H9 (cell line): ENCODE results near the gene STEAP2. TPM values are rescaled to one million over a fixed set of nuclear protein-coding genes. Genes with fewer than 3 reads are reported as not detected.

Experiments used
- DNase-seq: peaks from one replicate; pipeline ENCODE4 v3.0.0-alpha.2; 2017
- H2AFZ ChIP-seq: one replicate; pipeline ENCODE4 v1.6.1; 2013; ENCODE audit warnings: mild to moderate bottlenecking, low read length, control low read depth, moderate library complexity
- H2AK5ac ChIP-seq: 2 replicates; pipeline ENCODE4 v1.6.1; 2013; ENCODE audit warnings: low read length, control low read depth, mixed read lengths; ENCODE audit not compliant: insufficient read length
- H2BK120ac ChIP-seq: one replicate; pipeline ENCODE4 v1.6.1; 2013; ENCODE audit warnings: low read depth, mild to moderate bottlenecking, low read length, control low read depth, inconsistent platforms; ENCODE audit not compliant: poor library complexity, severe bottlenecking
- H2BK12ac ChIP-seq: 2 replicates; pipeline ENCODE4 v1.6.1; 2013; ENCODE audit warnings: low read length, control low read depth, mixed read lengths, low read depth; ENCODE audit not compliant: insufficient read length
- H2BK15ac ChIP-seq: 2 replicates; pipeline ENCODE4 v1.6.1; 2013; ENCODE audit warnings: low read depth, low read length, control low read depth
- H2BK20ac ChIP-seq: one replicate; pipeline ENCODE4 v1.6.1; 2013; ENCODE audit warnings: low read depth, mild to moderate bottlenecking, low read length, control low read depth, inconsistent platforms; ENCODE audit not compliant: poor library complexity, severe bottlenecking
- H2BK5ac ChIP-seq: 2 replicates; pipeline ENCODE4 v1.6.1; 2013; ENCODE audit warnings: low read length, control low read depth, mixed read lengths; ENCODE audit not compliant: insufficient read length
- H3K14ac ChIP-seq: 2 replicates; pipeline ENCODE4 v1.6.1; 2013; ENCODE audit warnings: low read length, control low read depth; ENCODE audit not compliant: insufficient read depth
- H3K18ac ChIP-seq: 2 replicates; pipeline ENCODE4 v1.6.1; 2013; ENCODE audit warnings: low read depth, mild to moderate bottlenecking, mixed read lengths, low read length, control low read depth; ENCODE audit not compliant: insufficient read length
- H3K23ac ChIP-seq: 2 replicates; pipeline ENCODE4 v1.6.1; 2013; ENCODE audit warnings: low read length, control low read depth, mixed read lengths, low read depth; ENCODE audit not compliant: insufficient read length
- H3K23me2 ChIP-seq: 2 replicates; pipeline ENCODE4 v1.6.1; 2013; ENCODE audit warnings: low read depth, mild to moderate bottlenecking, mixed read lengths, low read length, control low read depth; ENCODE audit not compliant: insufficient read length, poor library complexity, severe bottlenecking
- H3K27ac ChIP-seq: 2 replicates; pipeline ENCODE4 v1.5.1; 2013; ENCODE audit warnings: low read length, control low read depth, mixed read lengths, low read depth; ENCODE audit not compliant: insufficient read length
- H3K27me3 ChIP-seq: 2 replicates; pipeline ENCODE4 v1.6.1; 2013; ENCODE audit warnings: low read length, control low read depth, inconsistent platforms; ENCODE audit not compliant: insufficient read depth
- H3K4ac ChIP-seq: 2 replicates; pipeline ENCODE4 v1.6.1; 2013; ENCODE audit warnings: low read depth, mild to moderate bottlenecking, control low read depth, inconsistent platforms, low read length, moderate library complexity
- H3K4me1 ChIP-seq: 2 replicates; pipeline ENCODE4 v1.6.1; 2013; ENCODE audit warnings: low read length, control low read depth, inconsistent platforms; ENCODE audit not compliant: insufficient read depth
- H3K4me2 ChIP-seq: 2 replicates; pipeline ENCODE4 v1.6.1; 2013; ENCODE audit warnings: low read length, control low read depth, mixed read lengths; ENCODE audit not compliant: insufficient read length, insufficient read depth
- H3K56ac ChIP-seq: 2 replicates; pipeline ENCODE4 v1.6.1; 2013; ENCODE audit warnings: low read depth, mild to moderate bottlenecking, mixed read lengths, low read length, control low read depth; ENCODE audit not compliant: insufficient read length
- H3K79me1 ChIP-seq: 2 replicates; pipeline ENCODE4 v1.6.1; 2013; ENCODE audit warnings: low read depth, mild to moderate bottlenecking, moderate library complexity, low read length, control low read depth, inconsistent platforms; ENCODE audit not compliant: insufficient read depth, poor library complexity, severe bottlenecking
- H3K79me2 ChIP-seq: 2 replicates; pipeline ENCODE4 v1.6.1; 2013; ENCODE audit warnings: low read length, control low read depth, inconsistent platforms; ENCODE audit not compliant: insufficient read depth
- H3K9ac ChIP-seq: 2 replicates; pipeline ENCODE4 v1.6.1; 2013; ENCODE audit warnings: low read length, control low read depth, mixed read lengths; ENCODE audit not compliant: insufficient read length; ENCODE audit errors: extremely low read depth
- H3K9me3 ChIP-seq: one replicate; pipeline ENCODE4 v1.6.1; 2013; ENCODE audit warnings: low read depth, low read length, inconsistent platforms; ENCODE audit not compliant: control insufficient read depth
- H3T11ph ChIP-seq: one replicate; pipeline ENCODE4 v1.6.1; 2013; ENCODE audit warnings: mild to moderate bottlenecking, low read length, control low read depth, inconsistent platforms
- H4K20me1 ChIP-seq: one replicate; pipeline ENCODE4 v1.6.1; 2013; ENCODE audit not compliant: control insufficient read depth, insufficient read length, insufficient read depth
- H4K5ac ChIP-seq: 2 replicates; pipeline ENCODE4 v1.6.1; 2013; ENCODE audit warnings: low read depth, mild to moderate bottlenecking, mixed read lengths, low read length, control low read depth; ENCODE audit not compliant: insufficient read length
- H4K8ac ChIP-seq: replicated peaks from 2 replicates; pipeline ENCODE4 v1.6.1; 2013; ENCODE audit warnings: low read length, control low read depth, mixed read lengths, low read depth; ENCODE audit not compliant: insufficient read length
- H4K91ac ChIP-seq: 2 replicates; pipeline ENCODE4 v1.6.1; 2013; ENCODE audit warnings: low read depth, mild to moderate bottlenecking, moderate library complexity, mixed read lengths, low read length, control low read depth; ENCODE audit not compliant: insufficient read length
- H3K27ac Mint-ChIP-seq, 3 experiments: 2 replicates in 2 of 3; 3 replicates in 1 of 3; pipeline ENCODE4 v1.8.0; 2020 to 2021; ENCODE audit warnings: mixed read lengths in 3 of 3, mild to moderate bottlenecking in 1 of 3, moderate library complexity in 1 of 3
- H3K27me3 Mint-ChIP-seq: 2 replicates; pipeline ENCODE4 v1.8.0; 2021; ENCODE audit warnings: low read depth, mild to moderate bottlenecking, moderate library complexity, mixed read lengths
- H3K36me3 Mint-ChIP-seq, 3 experiments: 2 replicates in 2 of 3; 3 replicates in 1 of 3; pipeline ENCODE4 v1.8.0; 2020 to 2021; ENCODE audit warnings: low read depth in 3 of 3, mixed read lengths in 3 of 3; ENCODE audit not compliant: insufficient read depth in 1 of 3
- H3K4me1 Mint-ChIP-seq, 2 experiments: 2 replicates each; pipeline ENCODE4 v1.8.0; 2020; ENCODE audit warnings: mixed read lengths in 2 of 2
- H3K4me3 Mint-ChIP-seq, 2 experiments: 2 replicates in 1 of 2; 3 replicates in 1 of 2; pipeline ENCODE4 v1.8.0; 2020 to 2021; ENCODE audit warnings: mild to moderate bottlenecking in 2 of 2, mixed read lengths in 2 of 2, moderate library complexity in 1 of 2
- H3K9me3 Mint-ChIP-seq, 2 experiments: 2 replicates in 1 of 2; 3 replicates in 1 of 2; pipeline ENCODE4 v1.8.0; 2020; ENCODE audit warnings: mild to moderate bottlenecking in 2 of 2, mixed read lengths in 2 of 2, moderate library complexity in 1 of 2
- CTCF ChIP-seq: fragments of 200-600 bp; sonication (generic); conservative IDR thresholded peaks from 3 replicates; pipeline ENCODE4 v1.8.0; 2021; ENCODE audit warnings: antibody characterized with exemption, mild to moderate bottlenecking
- total RNA-seq: library from RNA; stranded (reverse); gene quantifications from 2 replicates; pipeline ENCODE4 v1.2.1, GENCODE V29; 2021

STEAP2 gene
- total RNA-seq, 1 experiment from 2014 or later, result 6.7 TPM

GRCh38 chr7:90261441-90261840 lies 49.9 kb downstream of the STEAP2 start:
- DNase-seq, result no peak
- no peak overlapping the region for H2BK20ac ChIP-seq

More at GRCh38 chr7:90261441-90261840, 49.9 kb downstream of the STEAP2 start:
- TF ChIP-seq CTCF, result no peak
- Mint-ChIP-seq H3K27ac (no peak overlapping the region), H3K4me3 (no peak overlapping the region), H3K9me3 (no peaks in the 10 kb centered on the region), H3K4me1 (no peaks in the 10 kb centered on the region), H3K27me3 (no peaks in the 10 kb centered on the region), H3K36me3 (no peaks in the 10 kb centered on the region)
- no peak overlapping the region for H3K4me2 ChIP-seq
- no peaks in the 10 kb centered on the region for H3K23me2 ChIP-seq
- H3K14ac ChIP-seq, result no peak overlapping the region
- H3K79me2 ChIP-seq, result no peaks in the 10 kb centered on the region
- H3K4ac ChIP-seq, result no peak overlapping the region
- no peaks in the 10 kb centered on the region for H3K79me1 ChIP-seq
- H2AK5ac ChIP-seq, result no peak overlapping the region
- H4K5ac ChIP-seq, result no peak overlapping the region
- no peak overlapping the region for H4K8ac ChIP-seq
- no peak overlapping the region for H2BK15ac ChIP-seq
- no peak overlapping the region for H4K91ac ChIP-seq
- H3K9me3 ChIP-seq, result no peaks in the 10 kb centered on the region
- H3K18ac ChIP-seq, result no peak overlapping the region
- H4K20me1 ChIP-seq, result no peaks in the 10 kb centered on the region
- no peak overlapping the region for H3T11ph ChIP-seq
- no peaks in the 10 kb centered on the region for H3K27me3 ChIP-seq
- no peak overlapping the region for H3K9ac ChIP-seq
- H2BK120ac ChIP-seq, result no peak overlapping the region
- no peaks in the 10 kb centered on the region for H3K4me1 ChIP-seq
- H3K27ac ChIP-seq, result no peak overlapping the region
- H2BK12ac ChIP-seq, result no peak overlapping the region
- H2BK5ac ChIP-seq, result no peak overlapping the region
- H3K56ac ChIP-seq, result no peak overlapping the region
- no peak overlapping the region for H2AFZ ChIP-seq
- H3K23ac ChIP-seq, result no peak overlapping the region
